ENCODE results near the gene DRICH1. TPM values are rescaled to one million over a fixed set of nuclear protein-coding genes. Genes with fewer than 3 reads are reported as not detected.
"Not testable (repeated sequence)": the region's sequence is repeated elsewhere in the genome, so short reads cannot be mapped to it uniquely, and the experiment has no call there.

Gene DRICH1, protein sequence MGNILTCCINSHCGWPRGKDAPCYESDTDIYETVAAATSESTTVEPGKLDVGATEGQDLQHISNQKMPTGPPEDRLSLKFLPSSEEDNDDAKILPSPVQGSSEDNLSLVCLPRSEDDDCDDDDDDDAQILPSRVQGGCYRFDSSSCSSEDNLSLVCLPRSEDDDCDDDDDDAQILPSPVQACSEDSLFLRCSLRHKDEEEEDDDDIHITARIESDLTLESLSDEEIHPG
- total RNA-seq = 0.29 and 0.36 TPM in 2 replicates

DNA sequence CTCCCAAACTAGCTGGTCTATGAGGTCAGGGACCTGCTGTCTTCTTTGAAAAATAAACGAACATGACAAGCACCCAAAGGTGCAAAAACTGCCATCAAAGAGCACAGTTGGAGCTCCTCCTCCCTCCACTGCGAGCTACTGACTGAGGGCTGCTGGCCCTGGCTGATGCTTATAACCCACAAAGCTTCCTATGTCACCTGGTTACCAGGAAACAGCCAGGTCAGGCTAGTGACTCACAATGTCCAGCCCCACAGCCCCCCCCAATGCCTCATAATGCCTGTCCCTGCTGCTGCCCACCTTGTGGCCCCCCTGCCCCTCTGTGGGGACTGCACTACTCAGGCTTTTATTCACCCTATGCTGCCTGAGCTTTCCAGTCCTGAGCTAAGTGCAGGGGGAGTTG is at the start of gene DRICH1:
TSS of gene DRICH1 (minus strand) at position 144 of the 400 bp plus-strand sequence. CDS start 298 bp downstream, outside the sequence.
- Histone ChIP-seq H3K4me1 (ENCODE audit: insufficient read depth, low read length) (no peaks in the 10 kb centered on the region), H3K27me3 (ENCODE audit: insufficient read depth, low read length) (no peaks in the 10 kb centered on the region), H3K36me3 (ENCODE audit: insufficient read depth, low read length) (no peaks in the 10 kb centered on the region), H3K79me2 (ENCODE audit: insufficient read depth, low read length) (no peaks in the 10 kb centered on the region), H3K27ac (ENCODE audit: low read depth, low read length) (no peak within 1 kb of the TSS), H3K4me3 (ENCODE audit: insufficient read depth, low read length) (no peak within 1 kb of the TSS), H4K20me1 (ENCODE audit: insufficient read depth, low read length) (no peaks in the 10 kb centered on the region), H3K4me2 (ENCODE audit: insufficient read depth, low read length) (no peak within 1 kb of the TSS), H2AFZ (ENCODE audit: low read length) (no peak within 1 kb of the TSS), H3K9me3 (ENCODE audit: low read depth, low read length) (no peaks in the 10 kb centered on the region)
- DNase-seq (ENCODE audit: insufficient read length, low spot score, missing footprints) = no peak
- TF ChIP-seq, protein P1, sequence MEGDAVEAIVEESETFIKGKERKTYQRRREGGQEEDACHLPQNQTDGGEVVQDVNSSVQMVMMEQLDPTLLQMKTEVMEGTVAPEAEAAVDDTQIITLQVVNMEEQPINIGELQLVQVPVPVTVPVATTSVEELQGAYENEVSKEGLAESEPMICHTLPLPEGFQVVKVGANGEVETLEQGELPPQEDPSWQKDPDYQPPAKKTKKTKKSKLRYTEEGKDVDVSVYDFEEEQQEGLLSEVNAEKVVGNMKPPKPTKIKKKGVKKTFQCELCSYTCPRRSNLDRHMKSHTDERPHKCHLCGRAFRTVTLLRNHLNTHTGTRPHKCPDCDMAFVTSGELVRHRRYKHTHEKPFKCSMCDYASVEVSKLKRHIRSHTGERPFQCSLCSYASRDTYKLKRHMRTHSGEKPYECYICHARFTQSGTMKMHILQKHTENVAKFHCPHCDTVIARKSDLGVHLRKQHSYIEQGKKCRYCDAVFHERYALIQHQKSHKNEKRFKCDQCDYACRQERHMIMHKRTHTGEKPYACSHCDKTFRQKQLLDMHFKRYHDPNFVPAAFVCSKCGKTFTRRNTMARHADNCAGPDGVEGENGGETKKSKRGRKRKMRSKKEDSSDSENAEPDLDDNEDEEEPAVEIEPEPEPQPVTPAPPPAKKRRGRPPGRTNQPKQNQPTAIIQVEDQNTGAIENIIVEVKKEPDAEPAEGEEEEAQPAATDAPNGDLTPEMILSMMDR (IDR thresholded peaks at IDR 0.05; ENCODE audit: extremely low read depth, low read depth, low read length) = no peak

DNA sequence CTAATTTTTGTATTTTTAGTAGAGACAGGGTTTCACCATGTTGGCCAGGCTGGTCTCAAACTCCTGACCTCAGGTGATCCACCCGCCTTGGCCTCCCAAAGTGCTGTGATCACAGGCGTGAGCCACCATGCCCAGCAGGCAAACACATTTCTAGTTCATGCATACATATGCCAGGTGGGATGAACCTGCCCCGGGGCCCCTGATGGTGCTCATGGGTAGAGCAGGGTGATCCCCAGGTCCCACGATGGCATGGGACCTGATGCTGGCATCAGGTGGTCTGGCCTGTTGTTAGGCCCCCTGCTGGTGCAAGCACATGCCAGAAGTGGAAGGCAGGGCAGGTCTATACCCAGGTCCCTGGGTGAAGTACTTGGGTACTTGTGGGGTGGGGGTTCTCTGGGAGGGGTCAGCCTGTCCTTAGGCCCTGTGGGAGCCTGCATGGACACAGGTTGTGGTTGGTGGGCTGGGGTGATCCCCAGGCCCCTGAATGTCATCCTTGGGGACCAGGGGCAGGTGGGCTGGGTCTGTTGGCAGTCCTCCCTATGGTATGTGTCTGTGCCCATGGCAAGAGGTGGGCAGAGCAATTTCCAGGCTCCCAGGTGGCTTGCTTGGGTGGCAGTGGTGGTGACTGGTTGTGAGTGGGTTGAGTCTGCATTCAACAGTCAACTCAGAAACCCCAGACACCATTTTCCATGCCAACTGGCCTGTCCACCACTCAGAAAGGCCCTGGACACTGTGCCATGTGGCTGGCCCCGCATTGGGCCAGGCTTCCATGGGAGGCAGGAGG is 49.1 kb upstream of the DRICH1 start:
- Histone ChIP-seq H3K4me1 (ENCODE audit: insufficient read depth, low read length) (no peaks in the 10 kb centered on the region), H3K79me2 (ENCODE audit: insufficient read depth, low read length) (no peaks in the 10 kb centered on the region), H3K36me3 (ENCODE audit: insufficient read depth, low read length) (no peaks in the 10 kb centered on the region), H4K20me1 (ENCODE audit: insufficient read depth, low read length) (no peaks in the 10 kb centered on the region), H3K4me3 (ENCODE audit: insufficient read depth, low read length) (no peak overlapping the region), H3K4me2 (ENCODE audit: insufficient read depth, low read length) (no peak overlapping the region), H3K9me3 (ENCODE audit: low read depth, low read length) (no peaks in the 10 kb centered on the region), H2AFZ (ENCODE audit: low read length) (no peak overlapping the region), H3K27me3 (ENCODE audit: insufficient read depth, low read length) (no peaks in the 10 kb centered on the region), H3K27ac (ENCODE audit: low read depth, low read length) (no peak overlapping the region)
- TF ChIP-seq, protein P1 (IDR thresholded peaks at IDR 0.05; ENCODE audit: extremely low read depth, low read depth, low read length) = no peak
- no peak for DNase-seq (ENCODE audit: insufficient read length, low spot score, missing footprints)

DNA sequence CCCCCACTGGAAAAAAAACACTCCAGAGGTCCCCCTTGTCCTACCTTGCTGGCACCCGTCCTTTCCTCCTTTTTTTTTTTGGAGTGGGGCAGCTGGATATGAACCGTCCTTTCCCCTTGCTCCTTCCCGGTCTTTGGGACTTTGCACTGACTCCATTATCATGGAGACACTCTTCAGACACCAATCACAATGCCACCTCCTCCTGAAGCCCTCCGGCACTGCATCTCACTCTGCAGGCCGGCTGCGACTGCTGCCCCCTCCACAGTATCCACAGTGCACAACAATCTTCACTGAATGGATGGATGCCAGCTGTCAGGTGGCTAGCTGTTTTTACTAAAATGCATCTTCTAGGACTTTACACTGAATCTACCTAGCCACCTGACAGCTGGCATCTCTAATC is 46.0 kb upstream of the DRICH1 start:
- TF ChIP-seq, protein P1 (IDR thresholded peaks at IDR 0.05; ENCODE audit: extremely low read depth, low read depth, low read length) = no peak
- Histone ChIP-seq H4K20me1 (ENCODE audit: insufficient read depth, low read length) (no peaks in the 10 kb centered on the region), H3K4me1 (ENCODE audit: insufficient read depth, low read length) (no peaks in the 10 kb centered on the region), H3K4me2 (ENCODE audit: insufficient read depth, low read length) (no peak overlapping the region), H3K79me2 (ENCODE audit: insufficient read depth, low read length) (no peaks in the 10 kb centered on the region), H3K4me3 (ENCODE audit: insufficient read depth, low read length) (no peak overlapping the region), H2AFZ (ENCODE audit: low read length) (no peak overlapping the region), H3K9me3 (ENCODE audit: low read depth, low read length) (no peaks in the 10 kb centered on the region), H3K27me3 (ENCODE audit: insufficient read depth, low read length) (no peaks in the 10 kb centered on the region), H3K36me3 (ENCODE audit: insufficient read depth, low read length) (no peaks in the 10 kb centered on the region), H3K27ac (ENCODE audit: low read depth, low read length) (no peak overlapping the region)
- no peak for DNase-seq (ENCODE audit: insufficient read length, low spot score, missing footprints)

DNA sequence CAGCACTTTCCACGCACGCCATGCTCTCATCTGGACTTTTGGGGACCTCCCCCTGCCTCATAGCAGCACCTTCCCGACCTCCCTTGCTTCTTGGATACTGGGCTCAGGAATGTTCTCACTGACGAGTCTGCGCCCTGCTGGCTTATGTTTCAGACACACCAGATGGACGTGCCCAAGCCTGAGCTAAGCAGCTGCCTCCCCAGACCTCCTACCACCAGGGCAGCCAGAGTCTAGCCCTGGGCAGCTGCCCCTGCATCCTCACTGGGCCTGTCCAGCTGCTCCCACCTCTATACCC is 45.5 kb upstream of the DRICH1 start:
- H3K9me3 ChIP-seq (ENCODE audit: low read depth, low read length) = no peaks in the 10 kb centered on the region
- no peak overlapping the region for H3K27ac ChIP-seq (ENCODE audit: low read depth, low read length)
- H3K79me2 ChIP-seq (ENCODE audit: insufficient read depth, low read length) = no peaks in the 10 kb centered on the region
- TF ChIP-seq, protein P1 (IDR thresholded peaks at IDR 0.05; ENCODE audit: extremely low read depth, low read depth, low read length) = no peak
- H2AFZ ChIP-seq (ENCODE audit: low read length) = no peak overlapping the region
- H3K4me1 ChIP-seq (ENCODE audit: insufficient read depth, low read length) = no peaks in the 10 kb centered on the region
- H4K20me1 ChIP-seq (ENCODE audit: insufficient read depth, low read length) = no peaks in the 10 kb centered on the region
- no peak overlapping the region for H3K4me2 ChIP-seq (ENCODE audit: insufficient read depth, low read length)
- H3K36me3 ChIP-seq (ENCODE audit: insufficient read depth, low read length) = no peaks in the 10 kb centered on the region
- no peak overlapping the region for H3K4me3 ChIP-seq (ENCODE audit: insufficient read depth, low read length)
- DNase-seq (ENCODE audit: insufficient read length, low spot score, missing footprints) = no peak
- H3K27me3 ChIP-seq (ENCODE audit: insufficient read depth, low read length) = no peaks in the 10 kb centered on the region

DNA sequence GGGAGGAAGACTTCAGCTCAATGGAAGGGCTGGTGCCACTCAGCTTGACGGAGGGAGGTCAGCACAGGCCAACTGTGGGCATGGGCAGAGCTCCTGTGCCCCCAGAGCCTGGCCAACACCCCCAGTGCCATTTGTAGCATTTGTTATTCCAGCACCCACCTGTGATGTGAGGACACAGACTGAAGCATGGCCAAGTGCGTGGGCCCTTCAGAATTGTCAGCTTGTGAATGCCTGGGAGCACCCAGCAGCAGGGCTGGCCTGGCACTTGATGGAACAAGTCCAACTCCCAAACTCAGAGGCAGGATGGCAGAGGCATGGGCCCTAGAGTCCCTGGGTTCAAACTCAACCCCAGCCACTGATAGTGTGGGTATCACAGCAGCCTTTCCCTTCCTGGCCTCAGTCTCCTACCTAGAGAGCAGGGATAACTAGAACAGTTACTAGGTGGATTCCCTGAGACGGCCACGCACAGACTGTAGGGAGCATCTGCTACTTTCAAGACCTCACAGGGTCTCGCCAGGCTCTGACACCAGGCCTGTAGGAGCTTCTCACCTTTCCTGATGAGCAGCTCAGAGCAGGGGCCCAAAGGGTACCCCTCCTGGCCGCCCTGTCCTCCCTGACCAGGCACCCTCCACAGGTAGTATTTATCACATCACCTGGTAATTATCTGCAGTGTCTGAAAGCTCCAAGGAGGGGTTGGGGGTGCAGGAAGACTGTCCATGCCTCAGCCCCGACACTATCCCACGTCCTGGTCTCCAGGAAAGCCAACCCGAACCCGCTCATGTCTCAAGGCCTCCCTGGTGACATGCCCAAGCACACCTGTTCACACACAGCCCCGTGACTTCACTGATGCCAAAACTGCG is 45.0 kb upstream of the DRICH1 start:
- H3K9me3 ChIP-seq (ENCODE audit: low read depth, low read length); H4K20me1 ChIP-seq (ENCODE audit: insufficient read depth, low read length); H3K79me2 ChIP-seq (ENCODE audit: insufficient read depth, low read length); H3K36me3 ChIP-seq (ENCODE audit: insufficient read depth, low read length); DNase-seq (ENCODE audit: insufficient read length, low spot score, missing footprints); H3K27ac ChIP-seq (ENCODE audit: low read depth, low read length); H2AFZ ChIP-seq (ENCODE audit: low read length); H3K4me2 ChIP-seq (ENCODE audit: insufficient read depth, low read length); H3K4me1 ChIP-seq (ENCODE audit: insufficient read depth, low read length); H3K4me3 ChIP-seq (ENCODE audit: insufficient read depth, low read length); H3K27me3 ChIP-seq (ENCODE audit: insufficient read depth, low read length): not testable (repeated sequence)

Data from osteoblast (primary cell).